Kidney (tissue), 14 donors: ENCODE measurements around the gene TMEM167A. TPM values are rescaled to one million over a fixed set of nuclear protein-coding genes. Genes with fewer than 3 reads are reported as not detected.
"Not testable (repeated sequence)": the region's sequence is repeated elsewhere in the genome, so short reads cannot be mapped to it uniquely, and the experiment has no call there.

Experiments
- DNase-seq, 5 donors: peaks; one replicate each; pipeline ENCODE4 v3.0.0-alpha.2; 2013 to 2020
- FAIRE-seq: peaks from 2 replicates; lab custom pipeline; 2012; peaks lifted over from hg19 to GRCh38; lab: Jason Lieb, UNC
- H3K27ac ChIP-seq, 2 donors: one replicate each; pipeline ENCODE4 v1.7.0; 2013; ENCODE audit warnings: low read depth in 2 of 2, low read length in 2 of 2, inconsistent platforms in 1 of 2
- H3K27me3 ChIP-seq: one replicate; pipeline ENCODE4 v1.7.1; 2013; ENCODE audit warnings: low read length, inconsistent platforms; ENCODE audit not compliant: control insufficient read depth, insufficient read depth
- H3K36me3 ChIP-seq, 3 donors: one replicate each; pipeline versions ENCODE4 v1.7.0 to v1.7.1; 2013; ENCODE audit warnings: low read length in 3 of 3, control low read depth in 1 of 3, inconsistent platforms in 1 of 3; ENCODE audit not compliant: insufficient read depth in 3 of 3, control insufficient read depth in 2 of 3
- H3K4me1 ChIP-seq, 3 donors: one replicate each; pipeline versions ENCODE4 v1.7.0 to v1.7.1; 2013; ENCODE audit warnings: low read length in 3 of 3, inconsistent platforms in 1 of 3, low read depth in 1 of 3; ENCODE audit not compliant: control insufficient read depth in 2 of 3, insufficient read depth in 2 of 3
- H3K4me3 ChIP-seq, 3 donors: one replicate each; pipeline versions ENCODE4 v1.7.0 to v1.8.1; 2013; ENCODE audit warnings: low read length in 3 of 3, control low read depth in 1 of 3, inconsistent platforms in 1 of 3
- H3K9ac ChIP-seq, 3 donors: one replicate each; pipeline versions ENCODE4 v1.7.0 to v1.7.1; 2013; ENCODE audit warnings: low read length in 3 of 3, control low read depth in 1 of 3, inconsistent platforms in 1 of 3
- H3K9me3 ChIP-seq, 3 donors: one replicate each; pipeline versions ENCODE4 v1.7.0 to v1.7.1; 2013; ENCODE audit warnings: low read length in 3 of 3, control low read depth in 1 of 3, inconsistent platforms in 1 of 3; ENCODE audit not compliant: control insufficient read depth in 2 of 3, insufficient read depth in 1 of 3
- intact Hi-C: fragments of 100-400 bp; cut with DNase I; formaldehyde crosslinking; loops from one replicate; pipeline ENCODE4 v1.11.1; 2022
- polyA plus RNA-seq: library from polyadenylated mRNA; stranded (reverse); fragments of 350-450 nt; fragmentation: Illumina TruSeq; extraction: RNeasy Lipid Tissue Mini Kit (QIAGEN cat#74804); gene quantifications from one replicate; pipeline ENCODE4 v1.2.3, GENCODE V29; 2014; ENCODE audit warnings: low read depth, low replicate concordance; ENCODE audit not compliant: insufficient read depth
- total RNA-seq: library from RNA; stranded (reverse); fragmentation: NEBNext Ultra II Directional; extraction: Animal tissue kit (Norgen Biotek cat#: 25700); gene quantifications from one replicate; pipeline ENCODE4 v1.2.1, GENCODE V29; 2021
- TF ChIP-seq, protein P1 (sequence below): IDR thresholded peaks from 3 replicates; pipeline ENCODE4 v1.5.1; 2012; ENCODE audit warnings: mild to moderate bottlenecking, moderate library complexity, borderline replicate concordance; ENCODE audit not compliant: insufficient read depth; ENCODE audit errors: extremely low read depth
- donor health status: control.
- donor health status: control.
- donor health status: control.
- donor health status: control.
- donor health status: control.
- donor health status: DM: yes; HTN: yes; CAD: no.
- donor health status: Normal renal cell carcinoma (clear cell type).

Gene TMEM167A
- total and polyA plus RNA-seq, 2 donors from 2014 or later, result 55.3 to 82.0 TPM

- peaks cover 0 to 4% (median 0%) of the 10 kb centered on the region in 3 donors for H3K4me1 ChIP-seq
- H3K9me3 ChIP-seq, result no peaks in the 10 kb centered on the region
- intact Hi-C loops, result no loop called here
- FAIRE-seq (no peak), DNase-seq (peak in 1 of 5 donors; percentile 19)
- H3K9ac ChIP-seq, result no peak overlapping the region
- peaks cover 0 to 2% (median 2%) of the 10 kb centered on the region in 3 donors for H3K36me3 ChIP-seq
- H3K4me3 ChIP-seq, result no peak overlapping the region
- H3K27me3 ChIP-seq, result no peaks in the 10 kb centered on the region
- TF ChIP-seq, protein P1, sequence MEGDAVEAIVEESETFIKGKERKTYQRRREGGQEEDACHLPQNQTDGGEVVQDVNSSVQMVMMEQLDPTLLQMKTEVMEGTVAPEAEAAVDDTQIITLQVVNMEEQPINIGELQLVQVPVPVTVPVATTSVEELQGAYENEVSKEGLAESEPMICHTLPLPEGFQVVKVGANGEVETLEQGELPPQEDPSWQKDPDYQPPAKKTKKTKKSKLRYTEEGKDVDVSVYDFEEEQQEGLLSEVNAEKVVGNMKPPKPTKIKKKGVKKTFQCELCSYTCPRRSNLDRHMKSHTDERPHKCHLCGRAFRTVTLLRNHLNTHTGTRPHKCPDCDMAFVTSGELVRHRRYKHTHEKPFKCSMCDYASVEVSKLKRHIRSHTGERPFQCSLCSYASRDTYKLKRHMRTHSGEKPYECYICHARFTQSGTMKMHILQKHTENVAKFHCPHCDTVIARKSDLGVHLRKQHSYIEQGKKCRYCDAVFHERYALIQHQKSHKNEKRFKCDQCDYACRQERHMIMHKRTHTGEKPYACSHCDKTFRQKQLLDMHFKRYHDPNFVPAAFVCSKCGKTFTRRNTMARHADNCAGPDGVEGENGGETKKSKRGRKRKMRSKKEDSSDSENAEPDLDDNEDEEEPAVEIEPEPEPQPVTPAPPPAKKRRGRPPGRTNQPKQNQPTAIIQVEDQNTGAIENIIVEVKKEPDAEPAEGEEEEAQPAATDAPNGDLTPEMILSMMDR, result no peak
- no peak overlapping the region for H3K27ac ChIP-seq
Observed at GRCh38 chr5:83069096-83069799, 7.9 kb downstream of the TMEM167A start.

DNA sequence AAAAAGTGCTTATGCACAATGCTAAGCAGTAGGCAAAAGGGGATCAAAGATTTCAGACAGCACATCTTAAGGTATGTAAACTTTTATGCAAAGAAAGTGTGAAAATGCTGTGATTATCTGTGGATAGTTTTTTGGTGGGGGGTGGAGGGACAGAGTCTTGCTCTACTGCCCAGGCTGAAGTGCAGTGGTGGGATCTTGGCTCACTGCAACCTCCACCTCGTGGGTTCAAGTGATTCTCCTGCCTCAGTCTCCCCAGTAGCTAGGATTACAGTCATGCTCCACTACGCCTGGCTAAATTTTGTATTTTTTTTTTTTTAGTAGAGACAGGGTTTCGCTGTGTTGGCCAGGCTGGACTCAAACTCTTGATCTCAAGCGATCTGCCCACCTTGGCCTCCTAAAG, 9.8 kb downstream of the TMEM167A start:
- not testable (repeated sequence) for DNase-seq, H3K4me1 ChIP-seq, FAIRE-seq

GRCh38 chr5:83066548-83067110, 10.6 kb downstream of the TMEM167A start:
- Histone ChIP-seq H3K4me3 (no peak overlapping the region), H3K9me3 (no peaks in the 10 kb centered on the region), H3K27me3 (no peaks in the 10 kb centered on the region), H3K27ac (no peak overlapping the region), H3K4me1 (peaks cover 0 to 4% (median 0%) of the 10 kb centered on the region in 3 donors), H3K36me3 (peaks cover 0 to 5% (median 2%) of the 10 kb centered on the region in 3 donors), H3K9ac (no peak overlapping the region)
- TF ChIP-seq, protein P1, result no peak
- DNase-seq (no peak), FAIRE-seq (no peak)
- intact Hi-C loops, result no loop called here

More for the DNA sequence above, 9.8 kb downstream of the TMEM167A start:
- H3K27ac ChIP-seq, H3K4me3 ChIP-seq, H3K27me3 ChIP-seq, H3K9ac ChIP-seq, H3K9me3 ChIP-seq, H3K36me3 ChIP-seq, intact Hi-C loops: not testable (repeated sequence)

- H3K9me3 ChIP-seq, result no peaks in the 10 kb centered on the region
Observed at GRCh38 chr5:83059341-83059740, 17.9 kb downstream of the TMEM167A start.

More at GRCh38 chr5:83059341-83059740, 17.9 kb downstream of the TMEM167A start:
- DNase-seq (no peak), FAIRE-seq (no peak)
- peaks cover 0 to 3% (median 0%) of the 10 kb centered on the region in 3 donors for H3K4me1 ChIP-seq
- H3K9ac ChIP-seq, result no peak overlapping the region
- H3K27me3 ChIP-seq, result no peaks in the 10 kb centered on the region
- intact Hi-C loops, result no loop called here
- TF ChIP-seq, protein P1, result no peak
- no peak overlapping the region for H3K4me3 ChIP-seq
- H3K27ac ChIP-seq, result no peak overlapping the region
- peaks cover 0 to 4% (median under 1%) of the 10 kb centered on the region in 3 donors for H3K36me3 ChIP-seq
